ENCODE results near the gene PHF11. TPM values are rescaled to one million over a fixed set of nuclear protein-coding genes. Genes with fewer than 3 reads are reported as not detected.

PHF11 gene
- polyA plus RNA-seq, 2 donors: 24.5 to 55.4 TPM

GRCh38 chr13:49539313-49539712 is 43.6 kb downstream of the PHF11 start:
- Histone ChIP-seq H3K4me3 (ENCODE audit: low read depth in 1 of 2, low read length in 2 of 2) (no peak overlapping the region), H3K4me1 (ENCODE audit: control insufficient read depth in 2 of 2, insufficient read depth in 2 of 2, low read length in 1 of 2) (no peaks in the 10 kb centered on the region), H3K36me3 (ENCODE audit: control insufficient read depth in 2 of 2, insufficient read depth in 2 of 2, low read length in 1 of 2) (peaks cover 4 to 6% of the 10 kb centered on the region in 2 donors), H3K27ac (ENCODE audit: low read depth in 2 of 2, low read length in 1 of 2) (no peak overlapping the region), H3K9me3 (ENCODE audit: control insufficient read depth in 2 of 2, insufficient read depth in 1 of 2, low read depth in 1 of 2, low read length in 1 of 2) (no peaks in the 10 kb centered on the region), H3K27me3 (ENCODE audit: control insufficient read depth in 1 of 2, insufficient read depth in 2 of 2, low read length in 2 of 2) (no peaks in the 10 kb centered on the region)
- WGBS, 2 donors: 78 to 81% methylated on average over 5 of the region's 5 CpGs

GRCh38 chr13:49539746-49540145 is 44.0 kb downstream of the PHF11 start:
- H3K27ac ChIP-seq (ENCODE audit: low read depth in 2 of 2, low read length in 1 of 2): no peak overlapping the region
- H3K36me3 ChIP-seq (ENCODE audit: control insufficient read depth in 2 of 2, insufficient read depth in 2 of 2, low read length in 1 of 2): peaks cover 4 to 6% of the 10 kb centered on the region in 2 donors
- H3K4me3 ChIP-seq (ENCODE audit: low read depth in 1 of 2, low read length in 2 of 2): no peak overlapping the region
- 74 to 90% methylated on average over 3 of the region's 3 CpGs for WGBS, 2 donors
- no peaks in the 10 kb centered on the region for H3K9me3 ChIP-seq (ENCODE audit: control insufficient read depth in 2 of 2, insufficient read depth in 1 of 2, low read depth in 1 of 2, low read length in 1 of 2)
- no peaks in the 10 kb centered on the region for H3K4me1 ChIP-seq (ENCODE audit: control insufficient read depth in 2 of 2, insufficient read depth in 2 of 2, low read length in 1 of 2)
- no peaks in the 10 kb centered on the region for H3K27me3 ChIP-seq (ENCODE audit: control insufficient read depth in 1 of 2, insufficient read depth in 2 of 2, low read length in 2 of 2)

- 50 to 54% methylated on average over 7 of the region's 7 CpGs for WGBS, 2 donors
- H3K4me3 ChIP-seq (ENCODE audit: low read depth in 1 of 2, low read length in 2 of 2): peak overlapping the region in 1 of 2 donors; percentile 15
- peaks cover 4 to 6% of the 10 kb centered on the region in 2 donors for H3K36me3 ChIP-seq (ENCODE audit: control insufficient read depth in 2 of 2, insufficient read depth in 2 of 2, low read length in 1 of 2)
- no peaks in the 10 kb centered on the region for H3K9me3 ChIP-seq (ENCODE audit: control insufficient read depth in 2 of 2, insufficient read depth in 1 of 2, low read depth in 1 of 2, low read length in 1 of 2)
- H3K27me3 ChIP-seq (ENCODE audit: control insufficient read depth in 1 of 2, insufficient read depth in 2 of 2, low read length in 2 of 2): no peaks in the 10 kb centered on the region
- no peaks in the 10 kb centered on the region for H3K4me1 ChIP-seq (ENCODE audit: control insufficient read depth in 2 of 2, insufficient read depth in 2 of 2, low read length in 1 of 2)
- H3K27ac ChIP-seq (ENCODE audit: low read depth in 2 of 2, low read length in 1 of 2): peak overlapping the region in 1 of 2 donors; percentile 42
Measured at GRCh38 chr13:49540552-49540951, 44.8 kb downstream of the PHF11 start.

GRCh38 chr13:49543656-49544055 is 47.9 kb downstream of the PHF11 start:
- Histone ChIP-seq H3K27me3 (ENCODE audit: control insufficient read depth in 1 of 2, insufficient read depth in 2 of 2, low read length in 2 of 2) (no peaks in the 10 kb centered on the region), H3K36me3 (ENCODE audit: control insufficient read depth in 2 of 2, insufficient read depth in 2 of 2, low read length in 1 of 2) (peaks cover 6 to 7% of the 10 kb centered on the region in 2 donors), H3K9me3 (ENCODE audit: control insufficient read depth in 2 of 2, insufficient read depth in 1 of 2, low read depth in 1 of 2, low read length in 1 of 2) (no peaks in the 10 kb centered on the region), H3K4me1 (ENCODE audit: control insufficient read depth in 2 of 2, insufficient read depth in 2 of 2, low read length in 1 of 2) (no peaks in the 10 kb centered on the region), H3K4me3 (ENCODE audit: low read depth in 1 of 2, low read length in 2 of 2) (no peak overlapping the region), H3K27ac (ENCODE audit: low read depth in 2 of 2, low read length in 1 of 2) (no peak overlapping the region)
- WGBS, 2 donors: 94 to 98% methylated on average over 3 of the region's 3 CpGs

- Histone ChIP-seq H3K36me3 (ENCODE audit: control insufficient read depth in 2 of 2, insufficient read depth in 2 of 2, low read length in 1 of 2) (peaks cover 3 to 4% of the 10 kb centered on the region in 2 donors), H3K27ac (ENCODE audit: low read depth in 2 of 2, low read length in 1 of 2) (no peak overlapping the region), H3K4me1 (ENCODE audit: control insufficient read depth in 2 of 2, insufficient read depth in 2 of 2, low read length in 1 of 2) (no peaks in the 10 kb centered on the region), H3K27me3 (ENCODE audit: control insufficient read depth in 1 of 2, insufficient read depth in 2 of 2, low read length in 2 of 2) (no peaks in the 10 kb centered on the region), H3K9me3 (ENCODE audit: control insufficient read depth in 2 of 2, insufficient read depth in 1 of 2, low read depth in 1 of 2, low read length in 1 of 2) (no peaks in the 10 kb centered on the region), H3K4me3 (ENCODE audit: low read depth in 1 of 2, low read length in 2 of 2) (no peak overlapping the region)
- 76 to 83% methylated on average over 4 of the region's 4 CpGs for WGBS, 2 donors
Measured at GRCh38 chr13:49545661-49546060, 49.9 kb downstream of the PHF11 start.

GRCh38 chr13:49546561-49546960 is 50.8 kb downstream of the PHF11 start:
- 96% methylated on average over 9 of the region's 9 CpGs for WGBS, 2 donors
- Histone ChIP-seq H3K27ac (ENCODE audit: low read depth in 2 of 2, low read length in 1 of 2) (no peak overlapping the region), H3K27me3 (ENCODE audit: control insufficient read depth in 1 of 2, insufficient read depth in 2 of 2, low read length in 2 of 2) (no peaks in the 10 kb centered on the region), H3K4me1 (ENCODE audit: control insufficient read depth in 2 of 2, insufficient read depth in 2 of 2, low read length in 1 of 2) (no peaks in the 10 kb centered on the region), H3K9me3 (ENCODE audit: control insufficient read depth in 2 of 2, insufficient read depth in 1 of 2, low read depth in 1 of 2, low read length in 1 of 2) (no peaks in the 10 kb centered on the region), H3K4me3 (ENCODE audit: low read depth in 1 of 2, low read length in 2 of 2) (no peak overlapping the region), H3K36me3 (ENCODE audit: control insufficient read depth in 2 of 2, insufficient read depth in 2 of 2, low read length in 1 of 2) (peaks cover 2 to 3% of the 10 kb centered on the region in 2 donors)

GRCh38 chr13:49549289-49549688 is 53.5 kb downstream of the PHF11 start:
- no peaks in the 10 kb centered on the region for H3K4me1 ChIP-seq (ENCODE audit: control insufficient read depth in 2 of 2, insufficient read depth in 2 of 2, low read length in 1 of 2)

GRCh38 chr13:49550942-49551644 is 55.3 kb downstream of the PHF11 start:
- no peaks in the 10 kb centered on the region for H3K9me3 ChIP-seq (ENCODE audit: control insufficient read depth in 2 of 2, insufficient read depth in 1 of 2, low read depth in 1 of 2, low read length in 1 of 2)
- 85 to 92% methylated on average over 10 of the region's 10 CpGs for WGBS, 2 donors
- H3K27ac ChIP-seq (ENCODE audit: low read depth in 2 of 2, low read length in 1 of 2): no peak overlapping the region
- H3K36me3 ChIP-seq (ENCODE audit: control insufficient read depth in 2 of 2, insufficient read depth in 2 of 2, low read length in 1 of 2): peaks cover 3 to 5% of the 10 kb centered on the region in 2 donors
- no peaks in the 10 kb centered on the region for H3K4me1 ChIP-seq (ENCODE audit: control insufficient read depth in 2 of 2, insufficient read depth in 2 of 2, low read length in 1 of 2)
- H3K27me3 ChIP-seq (ENCODE audit: control insufficient read depth in 1 of 2, insufficient read depth in 2 of 2, low read length in 2 of 2): no peaks in the 10 kb centered on the region
- H3K4me3 ChIP-seq (ENCODE audit: low read depth in 1 of 2, low read length in 2 of 2): no peak overlapping the region

More at GRCh38 chr13:49549289-49549688, 53.5 kb downstream of the PHF11 start:
- Histone ChIP-seq H3K9me3 (ENCODE audit: control insufficient read depth in 2 of 2, insufficient read depth in 1 of 2, low read depth in 1 of 2, low read length in 1 of 2) (no peaks in the 10 kb centered on the region), H3K27ac (ENCODE audit: low read depth in 2 of 2, low read length in 1 of 2) (no peak overlapping the region), H3K36me3 (ENCODE audit: control insufficient read depth in 2 of 2, insufficient read depth in 2 of 2, low read length in 1 of 2) (peaks cover 3 to 5% of the 10 kb centered on the region in 2 donors), H3K4me3 (ENCODE audit: low read depth in 1 of 2, low read length in 2 of 2) (no peak overlapping the region), H3K27me3 (ENCODE audit: control insufficient read depth in 1 of 2, insufficient read depth in 2 of 2, low read length in 2 of 2) (no peaks in the 10 kb centered on the region)
- 80 to 93% methylated on average over 15 of the region's 15 CpGs for WGBS, 2 donors

GRCh38 chr13:49553888-49554287 is 58.1 kb downstream of the PHF11 start:
- no peaks in the 10 kb centered on the region for H3K9me3 ChIP-seq (ENCODE audit: control insufficient read depth in 2 of 2, insufficient read depth in 1 of 2, low read depth in 1 of 2, low read length in 1 of 2)
- peaks cover 3 to 5% of the 10 kb centered on the region in 2 donors for H3K36me3 ChIP-seq (ENCODE audit: control insufficient read depth in 2 of 2, insufficient read depth in 2 of 2, low read length in 1 of 2)
- H3K27me3 ChIP-seq (ENCODE audit: control insufficient read depth in 1 of 2, insufficient read depth in 2 of 2, low read length in 2 of 2): no peaks in the 10 kb centered on the region
- H3K27ac ChIP-seq (ENCODE audit: low read depth in 2 of 2, low read length in 1 of 2): no peak overlapping the region
- no peaks in the 10 kb centered on the region for H3K4me1 ChIP-seq (ENCODE audit: control insufficient read depth in 2 of 2, insufficient read depth in 2 of 2, low read length in 1 of 2)
- 96 to 97% methylated on average over 2 of the region's 2 CpGs for WGBS, 2 donors
- no peak overlapping the region for H3K4me3 ChIP-seq (ENCODE audit: low read depth in 1 of 2, low read length in 2 of 2)

- Histone ChIP-seq H3K27me3 (ENCODE audit: control insufficient read depth in 1 of 2, insufficient read depth in 2 of 2, low read length in 2 of 2) (no peaks in the 10 kb centered on the region), H3K36me3 (ENCODE audit: control insufficient read depth in 2 of 2, insufficient read depth in 2 of 2, low read length in 1 of 2) (peaks cover 3% of the 10 kb centered on the region in 2 donors), H3K27ac (ENCODE audit: low read depth in 2 of 2, low read length in 1 of 2) (no peak overlapping the region), H3K4me3 (ENCODE audit: low read depth in 1 of 2, low read length in 2 of 2) (no peak overlapping the region), H3K4me1 (ENCODE audit: control insufficient read depth in 2 of 2, insufficient read depth in 2 of 2, low read length in 1 of 2) (no peaks in the 10 kb centered on the region), H3K9me3 (ENCODE audit: control insufficient read depth in 2 of 2, insufficient read depth in 1 of 2, low read depth in 1 of 2, low read length in 1 of 2) (no peaks in the 10 kb centered on the region)
- 86 to 92% methylated on average over 11 of the region's 11 CpGs for WGBS, 2 donors
Measured at GRCh38 chr13:49554387-49554786, 58.6 kb downstream of the PHF11 start.
